Kidney tubule cell (primary cell): Measurements from ENCODE around the gene AMER2.

Source experiments
- DNase-seq: peaks from one replicate; pipeline ENCODE4 v3.0.0-alpha.2; 2018; ENCODE audit warnings: low spot score

Gene AMER2

GRCh38 chr13:25151626-25152195, 20.4 kb downstream of the AMER2 start:
- no peak for DNase-seq

- DNase-seq, result no peak
Observed at GRCh38 chr13:25149711-25150110, 22.4 kb downstream of the AMER2 start.

GRCh38 chr13:25148402-25148771, 23.7 kb downstream of the AMER2 start:
- DNase-seq, result no peak

GRCh38 chr13:25147638-25148401, 24.3 kb downstream of the AMER2 start:
- DNase-seq, result no peak

- DNase-seq, result no peak
Observed at GRCh38 chr13:25143706-25144105, 28.4 kb downstream of the AMER2 start.

- DNase-seq, result no peak
Observed at GRCh38 chr13:25141042-25141441, 31.0 kb downstream of the AMER2 start.

- DNase-seq, result no peak
Observed at GRCh38 chr13:25137788-25138115, 34.3 kb downstream of the AMER2 start.

- DNase-seq, result no peak
Observed at GRCh38 chr13:25136880-25137787, 35.0 kb downstream of the AMER2 start.

- no peak for DNase-seq
Observed at GRCh38 chr13:25135896-25136295, 36.2 kb downstream of the AMER2 start.

- no peak for DNase-seq
Observed at GRCh38 chr13:25132751-25133390, 39.2 kb downstream of the AMER2 start.

- no peak for DNase-seq
Observed at GRCh38 chr13:25131881-25132420, 40.1 kb downstream of the AMER2 start.

- no peak for DNase-seq
Observed at GRCh38 chr13:25130944-25131343, 41.1 kb downstream of the AMER2 start.

- peak; percentile 76 for DNase-seq
Observed at GRCh38 chr13:25118378-25118905, 53.6 kb downstream of the AMER2 start.

- DNase-seq, result no peak
Observed at GRCh38 chr13:25117312-25117711, 54.8 kb downstream of the AMER2 start.

GRCh38 chr13:25116044-25116443, 56.0 kb downstream of the AMER2 start:
- no peak for DNase-seq

GRCh38 chr13:25114220-25114619, 57.9 kb downstream of the AMER2 start:
- peak; percentile 88 for DNase-seq

GRCh38 chr13:25112695-25113255, 59.3 kb downstream of the AMER2 start:
- no peak for DNase-seq
